Small intestine (tissue), 7 donors: ENCODE data around the gene SMAP1. TPM values are rescaled to one million over a fixed set of nuclear protein-coding genes. Genes with fewer than 3 reads are reported as not detected.
A peak's percentile ranks its signal among the peaks of the same experiment; 100 is the strongest.

ENCODE experiments used
- DNase-seq, 2 donors: peaks; one replicate each; pipeline versions ENCODE4 v3.0.0 to v3.0.0-alpha.2; 2013
- FAIRE-seq: peaks from 2 replicates; lab custom pipeline; 2012; peaks lifted over from hg19 to GRCh38; lab: Jason Lieb, UNC
- H3K27ac ChIP-seq, 3 donors: one replicate each; pipeline ENCODE4 v1.5.1; 2013; ENCODE audit warnings: low read length in 2 of 3, mild to moderate bottlenecking in 2 of 3, control low read depth in 1 of 3, inconsistent platforms in 1 of 3, low read depth in 1 of 3, moderate library complexity in 1 of 3
- H3K27me3 ChIP-seq, 3 donors: one replicate each; pipeline ENCODE4 v1.6.1; 2013; ENCODE audit warnings: low read length in 3 of 3, inconsistent platforms in 1 of 3; ENCODE audit not compliant: control insufficient read depth in 3 of 3, insufficient read depth in 3 of 3
- H3K36me3 ChIP-seq, 3 donors: one replicate each; pipeline ENCODE4 v1.6.1; 2013; ENCODE audit warnings: low read length in 3 of 3, inconsistent platforms in 1 of 3, low read depth in 1 of 3, mild to moderate bottlenecking in 1 of 3, moderate library complexity in 1 of 3; ENCODE audit not compliant: control insufficient read depth in 3 of 3, insufficient read depth in 2 of 3
- H3K4me1 ChIP-seq, 3 donors: one replicate each; pipeline ENCODE4 v1.6.1; 2013; ENCODE audit warnings: low read length in 2 of 3, inconsistent platforms in 1 of 3, low read depth in 1 of 3, mild to moderate bottlenecking in 1 of 3, moderate library complexity in 1 of 3; ENCODE audit not compliant: control insufficient read depth in 3 of 3, insufficient read depth in 2 of 3
- H3K4me3 ChIP-seq, 3 donors: one replicate each; pipeline ENCODE4 v1.5.1; 2013; ENCODE audit warnings: low read length in 3 of 3, control low read depth in 1 of 3, inconsistent platforms in 1 of 3, low read depth in 1 of 3, mild to moderate bottlenecking in 1 of 3, moderate library complexity in 1 of 3
- H3K9me3 ChIP-seq, 2 donors: one replicate each; pipeline ENCODE4 v1.6.1; 2013; ENCODE audit warnings: low read depth in 1 of 2, low read length in 1 of 2; ENCODE audit not compliant: control insufficient read depth in 2 of 2, insufficient read depth in 1 of 2
- WGBS, 3 donors: extraction: QIAGEN DNeasy Blood & Tissue Kit; methylation state at CpG; one replicate each; pipeline ENCODE4 v1.1.7; 2013; 5-methylcytosine and 5-hydroxymethylcytosine counted together
- polyA plus RNA-seq, 4 donors: library from polyadenylated mRNA; stranded (reverse) in 3 of 4; unstranded in 1 of 4; fragments of 200-250 nt in 3 of 4; fragments of 120-200 nt in 1 of 4; gene quantifications; one replicate each; pipeline versions ENCODE4 v1.2.1 to v1.2.3, GENCODE V29; 2013
- donor health status: healthy with polysubstance abuse.
- donor health status: control.
- donor health status: control.
- donor health status: Bipolar disorder and iron deficiency.
- donor health status: healthy.

SMAP1 gene
- polyA plus RNA-seq, 4 donors, result 25.2 to 42.1 (median 37.3) TPM

- H3K27ac ChIP-seq, result no peak overlapping the region
- WGBS, 3 donors, result 0 to 9% (median 0%) methylated on average over 1 of the region's 1 CpG
- H3K27me3 ChIP-seq, result no peaks in the 10 kb centered on the region
- H3K4me1 ChIP-seq, result no peaks in the 10 kb centered on the region
- no peak for FAIRE-seq
- H3K36me3 ChIP-seq, result no peaks in the 10 kb centered on the region
- no peak overlapping the region for H3K4me3 ChIP-seq
- DNase-seq, result peak; percentile 48 to 64
- H3K9me3 ChIP-seq, result no peaks in the 10 kb centered on the region
Measured at GRCh38 chr6:70684794-70685493, 17.3 kb downstream of the SMAP1 start.

GRCh38 chr6:70685494-70686180 lies 18.0 kb downstream of the SMAP1 start:
- no peaks in the 10 kb centered on the region for H3K36me3 ChIP-seq
- DNase-seq (no peak), FAIRE-seq (no peak)
- H3K9me3 ChIP-seq, result no peaks in the 10 kb centered on the region
- no peak overlapping the region for H3K4me3 ChIP-seq
- H3K4me1 ChIP-seq, result no peaks in the 10 kb centered on the region
- WGBS, 3 donors, result 53 to 69% (median 59%) methylated on average over 4 of the region's 4 CpGs
- H3K27ac ChIP-seq, result no peak overlapping the region
- no peaks in the 10 kb centered on the region for H3K27me3 ChIP-seq

- Histone ChIP-seq H3K36me3 (no peaks in the 10 kb centered on the region), H3K27me3 (no peaks in the 10 kb centered on the region), H3K27ac (no peak overlapping the region), H3K9me3 (no peaks in the 10 kb centered on the region), H3K4me1 (no peaks in the 10 kb centered on the region), H3K4me3 (no peak overlapping the region)
- DNase-seq, result peak; percentile 42 to 44
- FAIRE-seq, result peak; percentile 82
- 17 to 20% (median 20%) methylated on average over 3 of the region's 3 CpGs for WGBS, 3 donors
Measured at GRCh38 chr6:70686548-70687133, 19.0 kb downstream of the SMAP1 start.

- no peaks in the 10 kb centered on the region for H3K4me1 ChIP-seq
- 56 to 70% (median 57%) methylated on average over 1 of the region's 1 CpG for WGBS, 3 donors
- H3K27me3 ChIP-seq, result no peaks in the 10 kb centered on the region
- no peaks in the 10 kb centered on the region for H3K36me3 ChIP-seq
- FAIRE-seq (no peak), DNase-seq (no peak)
- H3K4me3 ChIP-seq, result no peak overlapping the region
- H3K9me3 ChIP-seq, result peaks cover 0 to 7% of the 10 kb centered on the region in 2 donors
- H3K27ac ChIP-seq, result no peak overlapping the region
Measured at GRCh38 chr6:70693887-70694286, 26.2 kb downstream of the SMAP1 start.

GRCh38 chr6:70694371-70694770 lies 26.7 kb downstream of the SMAP1 start:
- no peak overlapping the region for H3K27ac ChIP-seq
- H3K9me3 ChIP-seq, result peaks cover 0 to 7% of the 10 kb centered on the region in 2 donors
- 100% methylated on average over 1 of the region's 1 CpG for WGBS, 3 donors
- peaks cover 0 to 2% (median 0%) of the 10 kb centered on the region in 3 donors for H3K36me3 ChIP-seq
- no peak for DNase-seq
- no peak for FAIRE-seq
- no peaks in the 10 kb centered on the region for H3K4me1 ChIP-seq
- H3K27me3 ChIP-seq, result no peaks in the 10 kb centered on the region
- H3K4me3 ChIP-seq, result no peak overlapping the region

GRCh38 chr6:70700922-70701876 lies 33.5 kb downstream of the SMAP1 start:
- Histone ChIP-seq H3K4me3 (no peak overlapping the region), H3K27ac (no peak overlapping the region), H3K36me3 (peaks cover 0 to 24% (median 0%) of the 10 kb centered on the region in 3 donors), H3K9me3 (no peaks in the 10 kb centered on the region), H3K4me1 (no peaks in the 10 kb centered on the region), H3K27me3 (no peaks in the 10 kb centered on the region)
- DNase-seq (no peak), FAIRE-seq (no peak)
- WGBS, 3 donors, result 80 to 86% (median 84%) methylated on average over 10 of the region's 10 CpGs

- Histone ChIP-seq H3K27ac (no peak overlapping the region), H3K36me3 (peaks cover 0 to 10% (median 0%) of the 10 kb centered on the region in 3 donors), H3K4me1 (peaks cover 0 to 2% (median 0%) of the 10 kb centered on the region in 3 donors), H3K9me3 (no peaks in the 10 kb centered on the region), H3K27me3 (no peaks in the 10 kb centered on the region), H3K4me3 (no peak overlapping the region)
- WGBS, 3 donors, result 88 to 95% (median 94%) methylated on average over 2 of the region's 2 CpGs
- FAIRE-seq, result no peak
- DNase-seq, result no peak
Measured at GRCh38 chr6:70705772-70706171, 38.1 kb downstream of the SMAP1 start.
